ENCODE results near the gene EIF5AL1. TPM values are rescaled to one million over a fixed set of nuclear protein-coding genes. Genes with fewer than 3 reads are reported as not detected.
"Not testable (repeated sequence)": the region's sequence is repeated elsewhere in the genome, so short reads cannot be mapped to it uniquely, and the experiment has no call there.

The EIF5AL1 gene
- total RNA-seq (2016; rRNA removed; fragmentation: Illumina TruSeq; extraction: Trizol) (0.14 and 0.22 TPM in 2 replicates), polyA plus RNA-seq (2011; rRNA removed) (0.34 and 0.50 TPM in 2 replicates), polyA minus RNA-seq (2011; rRNA and poly(A)+ RNA removed; ENCODE audit: low replicate concordance) (0.14 and 0.80 TPM in 2 replicates), Bru-seq, nascent RNA (percentile 13 among the genes with signal in this experiment), BruChase-seq, experiment 1, labeled RNA remaining after a 6-hour chase (percentile 43 among the genes with signal in this experiment), BruChase-seq, experiment 2, labeled RNA remaining after a 2-hour chase (percentile 33 among the genes with signal in this experiment)
- 0.18 and 0.20 TPM in 2 replicates for total RNA-seq (2016; cell fraction: cytosol; rRNA removed; fragmentation: Illumina TruSeq; extraction: Trizol; ENCODE audit: low read depth)
- total RNA-seq (2016; cell fraction: insoluble cytoplasmic fraction; rRNA removed; fragmentation: Illumina TruSeq; extraction: Trizol): 0.15 TPM in 2 replicates
- 0.09 and 0.10 TPM in 2 replicates for total RNA-seq (2016; cell fraction: membrane; rRNA removed; fragmentation: Illumina TruSeq; extraction: Trizol)
- total RNA-seq (2016; cell fraction: nucleus; rRNA removed; fragmentation: Illumina TruSeq; extraction: Trizol): not detected in 2 replicates
- 0.42 and 1.0 TPM in 2 replicates for polyA plus RNA-seq (2011; cell fraction: cytosol; rRNA removed)
- polyA plus RNA-seq (2011; cell fraction: nucleus; rRNA removed): 0.10 and 0.28 TPM in 2 replicates
- 1.0 and 1.3 TPM in 2 replicates for polyA plus RNA-seq (2012)
- 0.35 and 0.40 TPM in 2 replicates for polyA plus RNA-seq (2016; cell fraction: cytosol; fragmentation: Illumina TruSeq; extraction: Trizol; ENCODE audit: low read depth)
- 0.53 and 0.80 TPM in 2 replicates for polyA plus RNA-seq (2016; cell fraction: insoluble cytoplasmic fraction; fragmentation: Illumina TruSeq; extraction: Trizol; ENCODE audit: low read depth)
- polyA plus RNA-seq (2016; cell fraction: membrane; fragmentation: Illumina TruSeq; extraction: Trizol; ENCODE audit: low read depth): 0.42 and 0.56 TPM in 2 replicates
- polyA plus RNA-seq (2016; cell fraction: nucleus; fragmentation: Illumina TruSeq; extraction: Trizol; ENCODE audit: insufficient read depth, low read depth): 0.33 and 0.45 TPM in 2 replicates
- polyA minus RNA-seq (2011; cell fraction: cytosol; rRNA and poly(A)+ RNA removed): 0.26 and 0.30 TPM in 2 replicates
- polyA minus RNA-seq (2011; cell fraction: nucleus; rRNA and poly(A)+ RNA removed): 0.12 and 0.13 TPM in 2 replicates
- long read RNA-seq, experiment 1, partial matches to known transcripts: 0 of 1 reads
- long read RNA-seq, experiment 1, other reads (novel, unspliced or antisense): 0 of 1 reads
- long read RNA-seq, experiment 2, transcript EIF5AL1-201 (1 exons, 3,840 nt): major isoform, 30 of 30 reads
- long read RNA-seq, experiment 2, partial matches to known transcripts: 0 of 30 reads
- long read RNA-seq, experiment 2, other reads (novel, unspliced or antisense): 0 of 30 reads

DNA sequence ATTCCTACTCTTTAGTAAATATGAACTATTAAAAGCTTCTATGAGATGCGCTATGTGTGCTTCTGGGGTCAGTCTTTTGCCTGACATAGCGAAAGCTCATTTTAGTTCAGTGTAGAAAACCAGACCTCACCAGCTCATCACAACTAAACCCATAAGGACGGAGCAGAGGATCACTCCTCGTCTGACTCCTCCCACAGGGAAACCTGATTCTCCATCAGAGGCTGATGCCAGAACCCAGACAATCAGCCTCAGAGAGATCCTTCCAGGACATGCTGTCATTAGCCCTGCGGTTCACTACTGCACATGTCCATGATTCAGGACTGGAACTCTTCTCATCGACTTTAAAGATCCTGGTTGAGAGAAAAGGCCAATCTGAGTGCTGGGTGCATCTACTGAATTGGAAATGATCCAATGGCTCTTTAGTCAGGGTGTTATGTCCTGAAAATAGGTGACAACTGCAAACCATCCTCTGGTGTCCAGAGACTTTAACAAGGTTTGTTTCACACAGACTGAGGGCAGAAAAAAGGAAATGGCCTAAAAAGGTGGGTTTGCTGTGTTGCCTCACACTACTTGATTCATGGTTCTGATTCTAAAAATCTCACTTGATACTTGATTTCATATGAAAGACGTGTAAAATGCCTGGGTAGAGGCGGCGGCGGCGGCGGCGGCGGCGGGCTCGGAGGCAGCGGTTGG is at the start of gene EIF5AL1:
Gene EIF5AL1, plus strand, starts transcription at position 643 of the 693 bp plus-strand sequence. CDS start 117 bp downstream, outside the sequence.
- POLR2A ChIA-PET: not testable (repeated sequence)

More for the DNA sequence above, at the start of gene EIF5AL1:
- peak; percentile 15 for FAIRE-seq
- intact Hi-C loops (cut with micrococcal nuclease; ENCODE audit: unreplicated experiment); H3K79me2 ChIP-seq (ENCODE audit: insufficient read depth, low read length); CTCF ChIA-PET (ENCODE audit: low intra/inter-chr PET ratio, low total read pairs); in situ Hi-C loops (cut with HindIII; ENCODE audit: extremely low pct_ligation_motif_present, low pct_unique_long_range_greater_than_20kb); H3K27ac ChIP-seq (ENCODE audit: extremely low read length, insufficient read depth, low read length); H2AFZ ChIP-seq (ENCODE audit: low read length); H3K36me3 ChIP-seq (replicated peaks in 1 of 2; ENCODE audit: control insufficient read depth in 1 of 2, insufficient read depth in 2 of 2, low read length in 2 of 2); DNase-seq (ENCODE audit: low spot score); BruUV-seq (replicated peaks); H3K27me3 ChIP-seq (ENCODE audit: control insufficient read depth in 1 of 2, insufficient read depth in 2 of 2, low read length in 2 of 2); H3K4me3 ChIP-seq (replicated peaks in 1 of 3; ENCODE audit: insufficient read depth in 1 of 3, low read depth in 2 of 3, low read length in 3 of 3); H4K20me1 ChIP-seq (ENCODE audit: insufficient read depth, low read length); H3K9me3 ChIP-seq (ENCODE audit: low read length); ATAC-seq; H3K4me2 ChIP-seq (ENCODE audit: low read depth, low read length); H3K4me1 ChIP-seq (ENCODE audit: insufficient read depth, low read length); H3K9ac ChIP-seq (ENCODE audit: insufficient read depth, low read depth, low read length): not testable (repeated sequence)
- WGBS (ENCODE audit: low lambda C conversion rate): 71% methylated on average over 15 of the region's 17 CpGs
